K562 (cell line): Measurements from ENCODE around the gene ACCSL.

Experiments used
- DACH1 ChIP-seq: fragments of 450-650 bp; IDR thresholded peaks from 2 replicates; pipeline ENCODE4 v1.6.1; 2018; ENCODE audit not compliant: partially characterized antibody
- EZH2 ChIP-seq: IDR thresholded peaks from 2 replicates; pipeline ENCODE4 v1.6.1; 2012; ENCODE audit warnings: low read depth, mild to moderate bottlenecking, inconsistent platforms, low read length, borderline replicate concordance
- HNRNPUL1 ChIP-seq: fragments of 200-400 bp; formaldehyde crosslinking; IDR thresholded peaks from 2 replicates; pipeline ENCODE4 v1.6.1; 2017; ENCODE audit warnings: low read length
- NONO ChIP-seq, 2 experiments: fragments of 200-400 bp in 1 of 2; fragments of 450-650 bp in 1 of 2; formaldehyde crosslinking in 1 of 2; IDR thresholded peaks; 2 replicates each; pipeline ENCODE4 v1.6.1; 2017; ENCODE audit warnings: low read depth in 2 of 2, mild to moderate bottlenecking in 2 of 2, moderate library complexity in 2 of 2, low read length in 1 of 2
- TF ChIP-seq, protein P1 (sequence below), 3 experiments: IDR thresholded peaks in 2 of 3; conservative IDR thresholded peaks in 1 of 3; 2 replicates each; pipeline ENCODE4 v1.5.1; 2011 to 2012; ENCODE audit warnings: low read length in 3 of 3, mild to moderate bottlenecking in 3 of 3, control low read depth in 2 of 3, improper control_type of control experiment in 1 of 3, inconsistent platforms in 1 of 3, low read depth in 1 of 3, mixed read lengths in 1 of 3, moderate library complexity in 1 of 3; ENCODE audit not compliant: insufficient read depth in 2 of 3
- TF ChIP-seq, protein P2 (sequence below): fragments of 250-450 bp; sonication (Bioruptor Pico); IDR thresholded peaks from 2 replicates; pipeline ENCODE4 v1.5.0; 2020; ENCODE audit warnings: mild to moderate bottlenecking, borderline replicate concordance

DNA sequence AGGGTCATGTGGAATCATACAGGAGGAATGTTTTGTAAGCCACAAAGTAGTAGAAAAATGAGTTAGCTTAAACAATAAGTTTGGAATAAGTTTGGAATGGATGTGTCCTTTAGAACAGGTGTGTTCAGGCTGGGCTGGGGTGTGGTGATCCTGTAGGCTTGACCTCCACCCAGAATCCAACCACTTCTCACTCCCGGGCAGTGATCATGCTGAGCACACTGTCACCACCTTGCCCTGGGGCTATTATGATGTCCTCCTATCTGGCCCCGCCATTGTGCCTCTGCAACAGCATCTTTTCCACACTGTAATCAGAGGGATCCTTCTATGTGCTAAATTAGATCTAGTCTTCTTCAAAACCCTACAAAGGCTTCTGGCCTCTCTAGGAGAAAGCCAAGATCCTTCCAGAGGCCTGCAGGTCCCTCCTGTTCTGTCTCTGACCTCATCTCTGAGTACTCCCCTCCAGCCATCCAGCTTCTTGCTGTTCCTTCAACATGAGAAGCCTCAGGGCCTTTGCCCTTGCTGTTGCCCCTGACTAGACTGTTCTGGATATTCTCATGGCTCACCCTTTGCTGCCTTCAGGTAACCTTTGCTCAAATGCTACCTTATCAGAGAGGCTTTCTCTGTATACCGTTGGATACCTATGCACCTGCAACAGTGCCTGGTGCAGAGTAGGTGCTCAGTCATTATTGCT is 18.8 kb upstream of the ACCSL start:
- TF ChIP-seq DACH1 (no peak), HNRNPUL1 (no peak), EZH2 (no peak), NONO (IDR thresholded peaks at IDR 0.05; ENCODE audit: low read depth in 2 of 2, low read length in 1 of 2) (no peak)
- TF ChIP-seq, protein P1, sequence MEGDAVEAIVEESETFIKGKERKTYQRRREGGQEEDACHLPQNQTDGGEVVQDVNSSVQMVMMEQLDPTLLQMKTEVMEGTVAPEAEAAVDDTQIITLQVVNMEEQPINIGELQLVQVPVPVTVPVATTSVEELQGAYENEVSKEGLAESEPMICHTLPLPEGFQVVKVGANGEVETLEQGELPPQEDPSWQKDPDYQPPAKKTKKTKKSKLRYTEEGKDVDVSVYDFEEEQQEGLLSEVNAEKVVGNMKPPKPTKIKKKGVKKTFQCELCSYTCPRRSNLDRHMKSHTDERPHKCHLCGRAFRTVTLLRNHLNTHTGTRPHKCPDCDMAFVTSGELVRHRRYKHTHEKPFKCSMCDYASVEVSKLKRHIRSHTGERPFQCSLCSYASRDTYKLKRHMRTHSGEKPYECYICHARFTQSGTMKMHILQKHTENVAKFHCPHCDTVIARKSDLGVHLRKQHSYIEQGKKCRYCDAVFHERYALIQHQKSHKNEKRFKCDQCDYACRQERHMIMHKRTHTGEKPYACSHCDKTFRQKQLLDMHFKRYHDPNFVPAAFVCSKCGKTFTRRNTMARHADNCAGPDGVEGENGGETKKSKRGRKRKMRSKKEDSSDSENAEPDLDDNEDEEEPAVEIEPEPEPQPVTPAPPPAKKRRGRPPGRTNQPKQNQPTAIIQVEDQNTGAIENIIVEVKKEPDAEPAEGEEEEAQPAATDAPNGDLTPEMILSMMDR (IDR thresholded peaks at IDR 0.05 in 2 of 3, conservative IDR thresholded peaks at IDR 0.05 in 1 of 3; ENCODE audit: insufficient read depth in 2 of 3, low read depth in 1 of 3, low read length in 3 of 3), result no peak
- TF ChIP-seq, protein P2, sequence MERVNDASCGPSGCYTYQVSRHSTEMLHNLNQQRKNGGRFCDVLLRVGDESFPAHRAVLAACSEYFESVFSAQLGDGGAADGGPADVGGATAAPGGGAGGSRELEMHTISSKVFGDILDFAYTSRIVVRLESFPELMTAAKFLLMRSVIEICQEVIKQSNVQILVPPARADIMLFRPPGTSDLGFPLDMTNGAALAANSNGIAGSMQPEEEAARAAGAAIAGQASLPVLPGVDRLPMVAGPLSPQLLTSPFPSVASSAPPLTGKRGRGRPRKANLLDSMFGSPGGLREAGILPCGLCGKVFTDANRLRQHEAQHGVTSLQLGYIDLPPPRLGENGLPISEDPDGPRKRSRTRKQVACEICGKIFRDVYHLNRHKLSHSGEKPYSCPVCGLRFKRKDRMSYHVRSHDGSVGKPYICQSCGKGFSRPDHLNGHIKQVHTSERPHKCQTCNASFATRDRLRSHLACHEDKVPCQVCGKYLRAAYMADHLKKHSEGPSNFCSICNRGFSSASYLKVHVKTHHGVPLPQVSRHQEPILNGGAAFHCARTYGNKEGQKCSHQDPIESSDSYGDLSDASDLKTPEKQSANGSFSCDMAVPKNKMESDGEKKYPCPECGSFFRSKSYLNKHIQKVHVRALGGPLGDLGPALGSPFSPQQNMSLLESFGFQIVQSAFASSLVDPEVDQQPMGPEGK (CRISPR knock-in tag), result no peak
